ENCODE data around the gene CACNG7. TPM values are rescaled to one million over a fixed set of nuclear protein-coding genes. Genes with fewer than 3 reads are reported as not detected.

CACNG7 gene
- total RNA-seq, 1 donor from 2014 or later = 2.2 TPM

- DNase-seq (ENCODE audit: extremely low read depth, low read depth, low spot score) = peak; percentile 73
These were observed 71.7 kb downstream of the CACNG7 start for GRCh38 chr19:53980539-53981375.

- no peak for DNase-seq (ENCODE audit: extremely low read depth, low read depth, low spot score)
These were observed 72.4 kb downstream of the CACNG7 start for GRCh38 chr19:53981376-53981951.

- no peak for DNase-seq (ENCODE audit: extremely low read depth, low read depth, low spot score)
These were observed 72.9 kb downstream of the CACNG7 start for GRCh38 chr19:53982001-53982451.

- no peak for DNase-seq (ENCODE audit: extremely low read depth, low read depth, low spot score)
These were observed 73.5 kb downstream of the CACNG7 start for GRCh38 chr19:53982611-53983010.

GRCh38 chr19:53983457-53984289 lies 74.6 kb downstream of the CACNG7 start:
- DNase-seq (ENCODE audit: extremely low read depth, low read depth, low spot score) = no peak

- DNase-seq (ENCODE audit: extremely low read depth, low read depth, low spot score) = no peak
These were observed 76.8 kb downstream of the CACNG7 start for GRCh38 chr19:53985863-53986262.

- no peak for DNase-seq (ENCODE audit: extremely low read depth, low read depth, low spot score)
These were observed 79.9 kb downstream of the CACNG7 start for GRCh38 chr19:53988981-53989380.

- DNase-seq (ENCODE audit: extremely low read depth, low read depth, low spot score) = no peak
These were observed 80.8 kb downstream of the CACNG7 start for GRCh38 chr19:53989600-53990533.

GRCh38 chr19:53991224-53992113 lies 82.4 kb downstream of the CACNG7 start, which contains the start of gene CACNG6:
Gene CACNG6 (plus strand): TSS chr19:53991637. CDS start chr19:53992878, 1,241 bp downstream.
- DNase-seq (ENCODE audit: extremely low read depth, low read depth, low spot score) = no peak

- DNase-seq (ENCODE audit: extremely low read depth, low read depth, low spot score) = no peak
These were observed 83.1 kb downstream of the CACNG7 start for GRCh38 chr19:53992211-53992610.

GRCh38 chr19:53992815-53993214 lies 83.7 kb downstream of the CACNG7 start:
- no peak for DNase-seq (ENCODE audit: extremely low read depth, low read depth, low spot score)

GRCh38 chr19:53993448-53993847 lies 84.4 kb downstream of the CACNG7 start:
- DNase-seq (ENCODE audit: extremely low read depth, low read depth, low spot score) = no peak

Other genes starting within 250 kb of the CACNG7 start
- 1.1 and 2.6 TPM in 2 replicates for gene NLRP12, start 85.0 kb upstream of the CACNG7 start, total RNA-seq
- 134 and 174 TPM in 2 replicates for gene MYADM, start 41.4 kb upstream of the CACNG7 start, total RNA-seq
- gene PRKCG, start 27.1 kb upstream of the CACNG7 start, total RNA-seq = 0.06 TPM in 1 of 2 replicates, not detected in the other
- 1.3 and 2.1 TPM in 2 replicates for gene CACNG8, start 53.7 kb downstream of the CACNG7 start, total RNA-seq
- 2.2 and 3.0 TPM in 2 replicates for gene CACNG6, start 82.4 kb downstream of the CACNG7 start, total RNA-seq
- not detected in 2 replicates for gene VSTM1, start 154.6 kb downstream of the CACNG7 start, total RNA-seq
- gene TARM1, start 172.1 kb downstream of the CACNG7 start, total RNA-seq = not detected in 2 replicates
- not detected in 2 replicates for gene OSCAR, start 191.5 kb downstream of the CACNG7 start, total RNA-seq
- gene NDUFA3, start 193.6 kb downstream of the CACNG7 start, total RNA-seq = 11.7 and 26.2 TPM in 2 replicates
- 58.5 and 63.2 TPM in 2 replicates for gene TFPT, start 206.4 kb downstream of the CACNG7 start, total RNA-seq
- gene PRPF31, start 206.5 kb downstream of the CACNG7 start, total RNA-seq = 57.8 and 66.7 TPM in 2 replicates
- gene CNOT3, start 228.5 kb downstream of the CACNG7 start, total RNA-seq = 19.6 and 29.5 TPM in 2 replicates

Measured in glomerular endothelial cell (primary cell).